ENCODE results near the gene WAS.
A peak's percentile ranks its signal among the peaks of the same experiment; 100 is the strongest.
"Not testable (repeated sequence)": the region's sequence is repeated elsewhere in the genome, so short reads cannot be mapped to it uniquely, and the experiment has no call there.

The WAS gene

GRCh38 chrX:48665991-48666390, 17.6 kb upstream of the WAS start:
- no peaks in the 10 kb centered on the region for H3K36me3 ChIP-seq (ENCODE audit: control insufficient read depth, insufficient read depth, low read length)
- H3K9me3 ChIP-seq (ENCODE audit: control insufficient read depth, low read length): no peaks in the 10 kb centered on the region
- H3K4me3 ChIP-seq (ENCODE audit: extremely low read depth, insufficient read depth, low read length, poor library complexity, severe bottlenecking): no peak overlapping the region
- 100% methylated on average over 1 of the region's 2 CpGs; no CpG with 5 or more reads in 1 of the 2 experiments for WGBS, 2 experiments (ENCODE audit: insufficient coverage in 2 of 2)
- H3K27ac ChIP-seq (ENCODE audit: low read depth, low read length, severe bottlenecking): no peak overlapping the region
- H3K4me1 ChIP-seq (ENCODE audit: control insufficient read depth, insufficient read depth, low read length, poor library complexity, severe bottlenecking): no peaks in the 10 kb centered on the region

- no peaks in the 10 kb centered on the region for H3K36me3 ChIP-seq (ENCODE audit: control insufficient read depth, insufficient read depth, low read length)
- H3K9me3 ChIP-seq (ENCODE audit: control insufficient read depth, low read length): no peaks in the 10 kb centered on the region
- no peak overlapping the region for H3K27ac ChIP-seq (ENCODE audit: low read depth, low read length, severe bottlenecking)
- no CpG with 5 or more reads among the region's 4 CpGs for WGBS, 2 experiments (ENCODE audit: insufficient coverage in 2 of 2)
- no peaks in the 10 kb centered on the region for H3K4me1 ChIP-seq (ENCODE audit: control insufficient read depth, insufficient read depth, low read length, poor library complexity, severe bottlenecking)
- no peak overlapping the region for H3K4me3 ChIP-seq (ENCODE audit: extremely low read depth, insufficient read depth, low read length, poor library complexity, severe bottlenecking)
Measured at GRCh38 chrX:48666649-48667048, 16.9 kb upstream of the WAS start.

GRCh38 chrX:48667509-48667908, 16.1 kb upstream of the WAS start:
- Histone ChIP-seq H3K36me3 (ENCODE audit: control insufficient read depth, insufficient read depth, low read length) (no peaks in the 10 kb centered on the region), H3K4me1 (ENCODE audit: control insufficient read depth, insufficient read depth, low read length, poor library complexity, severe bottlenecking) (no peaks in the 10 kb centered on the region), H3K4me3 (ENCODE audit: extremely low read depth, insufficient read depth, low read length, poor library complexity, severe bottlenecking) (no peak overlapping the region), H3K9me3 (ENCODE audit: control insufficient read depth, low read length) (no peaks in the 10 kb centered on the region), H3K27ac (ENCODE audit: low read depth, low read length, severe bottlenecking) (no peak overlapping the region)
- WGBS, 2 experiments (ENCODE audit: insufficient coverage in 2 of 2): 100% methylated on average over 1 of the region's 4 CpGs; no CpG with 5 or more reads in 1 of the 2 experiments

GRCh38 chrX:48668187-48668586, 15.4 kb upstream of the WAS start:
- H3K9me3 ChIP-seq (ENCODE audit: control insufficient read depth, low read length): not testable (repeated sequence)
- WGBS, 2 experiments (ENCODE audit: insufficient coverage in 2 of 2): 81 to 100% methylated on average over 3 to 5 of the region's 11 CpGs

GRCh38 chrX:48676106-48676892, 7.3 kb upstream of the WAS start:
- 0% methylated on average over 7 to 12 of the region's 67 CpGs for WGBS, 2 experiments (ENCODE audit: insufficient coverage in 2 of 2)
- no peaks in the 10 kb centered on the region for H3K4me1 ChIP-seq (ENCODE audit: control insufficient read depth, insufficient read depth, low read length, poor library complexity, severe bottlenecking)
- H3K4me3 ChIP-seq (ENCODE audit: extremely low read depth, insufficient read depth, low read length, poor library complexity, severe bottlenecking): peak overlapping the region; percentile 53
- no peaks in the 10 kb centered on the region for H3K36me3 ChIP-seq (ENCODE audit: control insufficient read depth, insufficient read depth, low read length)
- no peaks in the 10 kb centered on the region for H3K9me3 ChIP-seq (ENCODE audit: control insufficient read depth, low read length)
- peak overlapping the region; percentile 81 for H3K27ac ChIP-seq (ENCODE audit: low read depth, low read length, severe bottlenecking)

More at GRCh38 chrX:48668187-48668586, 15.4 kb upstream of the WAS start:
- not testable (repeated sequence) for H3K4me1 ChIP-seq (ENCODE audit: control insufficient read depth, insufficient read depth, low read length, poor library complexity, severe bottlenecking); H3K4me3 ChIP-seq (ENCODE audit: extremely low read depth, insufficient read depth, low read length, poor library complexity, severe bottlenecking); H3K27ac ChIP-seq (ENCODE audit: low read depth, low read length, severe bottlenecking); H3K36me3 ChIP-seq (ENCODE audit: control insufficient read depth, insufficient read depth, low read length)

- Histone ChIP-seq H3K27ac (ENCODE audit: low read depth, low read length, severe bottlenecking) (no peak overlapping the region), H3K9me3 (ENCODE audit: control insufficient read depth, low read length) (no peaks in the 10 kb centered on the region)
- WGBS, 2 experiments (ENCODE audit: insufficient coverage in 2 of 2): 40% methylated on average over 1 of the region's 9 CpGs; no CpG with 5 or more reads in 1 of the 2 experiments
Measured at GRCh38 chrX:48676893-48677270, 6.7 kb upstream of the WAS start.

GRCh38 chrX:48677516-48677915, 6.1 kb upstream of the WAS start:
- Histone ChIP-seq H3K4me1 (ENCODE audit: control insufficient read depth, insufficient read depth, low read length, poor library complexity, severe bottlenecking) (no peaks in the 10 kb centered on the region), H3K27ac (ENCODE audit: low read depth, low read length, severe bottlenecking) (no peak overlapping the region), H3K9me3 (ENCODE audit: control insufficient read depth, low read length) (no peaks in the 10 kb centered on the region), H3K36me3 (ENCODE audit: control insufficient read depth, insufficient read depth, low read length) (no peaks in the 10 kb centered on the region), H3K4me3 (ENCODE audit: extremely low read depth, insufficient read depth, low read length, poor library complexity, severe bottlenecking) (peak overlapping the region; percentile 53)
- WGBS, 2 experiments (ENCODE audit: insufficient coverage in 2 of 2): 80% methylated on average over 6 of the region's 10 CpGs; no CpG with 5 or more reads in 1 of the 2 experiments

More at GRCh38 chrX:48676893-48677270, 6.7 kb upstream of the WAS start:
- Histone ChIP-seq H3K36me3 (ENCODE audit: control insufficient read depth, insufficient read depth, low read length) (no peaks in the 10 kb centered on the region), H3K4me3 (ENCODE audit: extremely low read depth, insufficient read depth, low read length, poor library complexity, severe bottlenecking) (peak overlapping the region; percentile 53), H3K4me1 (ENCODE audit: control insufficient read depth, insufficient read depth, low read length, poor library complexity, severe bottlenecking) (no peaks in the 10 kb centered on the region)

GRCh38 chrX:48680467-48680866, 3.1 kb upstream of the WAS start:
- H3K9me3 ChIP-seq (ENCODE audit: control insufficient read depth, low read length); H3K36me3 ChIP-seq (ENCODE audit: control insufficient read depth, insufficient read depth, low read length); H3K4me1 ChIP-seq (ENCODE audit: control insufficient read depth, insufficient read depth, low read length, poor library complexity, severe bottlenecking); H3K4me3 ChIP-seq (ENCODE audit: extremely low read depth, insufficient read depth, low read length, poor library complexity, severe bottlenecking); H3K27ac ChIP-seq (ENCODE audit: low read depth, low read length, severe bottlenecking): not testable (repeated sequence)
- WGBS, 2 experiments (ENCODE audit: insufficient coverage in 2 of 2): 100% methylated on average over 1 of the region's 2 CpGs; no CpG with 5 or more reads in 1 of the 2 experiments

- not testable (repeated sequence) for H3K4me3 ChIP-seq (ENCODE audit: extremely low read depth, insufficient read depth, low read length, poor library complexity, severe bottlenecking); H3K36me3 ChIP-seq (ENCODE audit: control insufficient read depth, insufficient read depth, low read length); H3K4me1 ChIP-seq (ENCODE audit: control insufficient read depth, insufficient read depth, low read length, poor library complexity, severe bottlenecking); H3K27ac ChIP-seq (ENCODE audit: low read depth, low read length, severe bottlenecking); H3K9me3 ChIP-seq (ENCODE audit: control insufficient read depth, low read length)
- no CpG with 5 or more reads among the region's 6 CpGs for WGBS, 2 experiments (ENCODE audit: insufficient coverage in 2 of 2)
Measured at GRCh38 chrX:48680925-48681324, 2.7 kb upstream of the WAS start.

- 90 to 98% methylated on average over 2 to 7 of the region's 10 CpGs for WGBS, 2 experiments (ENCODE audit: insufficient coverage in 2 of 2)
- no peaks in the 10 kb centered on the region for H3K36me3 ChIP-seq (ENCODE audit: control insufficient read depth, insufficient read depth, low read length)
Measured at GRCh38 chrX:48681539-48682183, 1.9 kb upstream of the WAS start.

GRCh38 chrX:48682795-48683194, 804 bp upstream of the WAS start:
- not testable (repeated sequence) for H3K36me3 ChIP-seq (ENCODE audit: control insufficient read depth, insufficient read depth, low read length); H3K9me3 ChIP-seq (ENCODE audit: control insufficient read depth, low read length)
- 88 to 100% methylated on average over 3 to 4 of the region's 12 CpGs for WGBS, 2 experiments (ENCODE audit: insufficient coverage in 2 of 2)

More at GRCh38 chrX:48681539-48682183, 1.9 kb upstream of the WAS start:
- Histone ChIP-seq H3K9me3 (ENCODE audit: control insufficient read depth, low read length) (no peaks in the 10 kb centered on the region), H3K27ac (ENCODE audit: low read depth, low read length, severe bottlenecking) (no peak overlapping the region), H3K4me3 (ENCODE audit: extremely low read depth, insufficient read depth, low read length, poor library complexity, severe bottlenecking) (no peak overlapping the region), H3K4me1 (ENCODE audit: control insufficient read depth, insufficient read depth, low read length, poor library complexity, severe bottlenecking) (no peaks in the 10 kb centered on the region)

More at GRCh38 chrX:48682795-48683194, 804 bp upstream of the WAS start:
- H3K27ac ChIP-seq (ENCODE audit: low read depth, low read length, severe bottlenecking); H3K4me1 ChIP-seq (ENCODE audit: control insufficient read depth, insufficient read depth, low read length, poor library complexity, severe bottlenecking); H3K4me3 ChIP-seq (ENCODE audit: extremely low read depth, insufficient read depth, low read length, poor library complexity, severe bottlenecking): not testable (repeated sequence)

Measured in mesodermal cell (in vitro differentiated cells).